ENCODE measurements around the gene TLX2. TPM values are rescaled to one million over a fixed set of nuclear protein-coding genes. Genes with fewer than 3 reads are reported as not detected.

Gene TLX2
- polyA plus RNA-seq, 2 of the 4 experiments (the other 2 are of a cell fraction), result 0.05 to 0.37 TPM

DNA sequence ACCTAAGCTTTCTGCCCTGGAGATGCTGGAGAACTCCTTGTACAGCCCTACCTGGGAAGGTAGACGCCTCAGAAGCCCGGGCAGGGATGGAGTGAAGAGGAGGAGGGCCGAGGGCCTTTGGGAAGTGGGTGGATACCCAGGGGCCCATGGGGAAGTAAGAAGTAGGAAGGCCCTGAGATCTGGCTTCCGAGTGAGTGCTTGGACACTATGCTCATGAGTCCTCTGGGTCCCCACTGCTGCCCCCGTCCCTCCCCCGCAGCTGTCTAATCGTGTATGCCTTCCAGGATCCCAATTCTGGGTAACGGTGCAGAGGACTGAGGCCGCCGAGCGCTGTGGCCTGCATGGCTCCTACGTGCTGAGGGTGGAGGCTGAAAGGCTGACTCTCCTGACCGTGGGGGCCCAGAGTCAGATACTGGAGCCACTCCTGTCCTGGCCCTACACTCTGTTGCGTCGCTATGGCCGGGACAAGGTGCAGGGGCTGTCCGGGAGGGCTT lies 41.4 kb downstream of the TLX2 start (continued):
- TF ChIP-seq FOSL2 (IDR thresholded peaks at IDR 0.05) (no peak), FOSL2 (CRISPR knock-in tag; IDR thresholded peaks at IDR 0.05) (no peak), HOXA7 (CRISPR knock-in tag; IDR thresholded peaks at IDR 0.05) (no peak)

DNA sequence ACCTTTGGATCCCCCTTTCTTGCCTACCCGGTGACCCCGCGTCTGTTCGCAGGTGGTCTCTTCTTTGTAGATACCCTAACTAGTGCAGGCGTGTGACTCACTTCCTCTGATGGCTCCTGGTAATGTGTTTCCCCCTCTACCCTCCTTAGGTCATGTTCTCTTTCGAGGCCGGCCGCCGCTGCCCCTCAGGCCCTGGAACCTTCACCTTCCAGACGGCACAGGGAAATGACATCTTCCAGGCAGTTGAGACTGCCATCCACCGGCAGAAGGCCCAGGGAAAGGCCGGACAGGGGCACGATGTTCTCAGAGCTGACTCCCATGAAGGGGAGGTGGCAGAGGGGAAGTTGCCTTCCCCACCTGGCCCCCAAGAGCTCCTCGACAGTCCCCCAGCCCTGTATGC lies 41.9 kb downstream of the TLX2 start:
- Histone ChIP-seq H3K4me1 (peaks cover 6% of the 10 kb centered on the region; the same call in 2 of the 3 replicates), H3K4me3 (no peak overlapping the region), H3K9me3 (no peaks in the 10 kb centered on the region), H3K27ac (no peak overlapping the region), H3K4me2 (no peak overlapping the region)
- ATAC-seq (no peak), FAIRE-seq (no peak), DNase-seq (ENCODE audit: low read depth in 1 of 2, low spot score in 1 of 2) (no peak)
- ChIA-PET POLR2A (no interaction called here), CTCF (interaction anchor here (1.1 to 8.6 kb wide), 4 partner anchors 11 to 31 kb away, joined by 4 to 63 read pairs (median 12); no protein-coding TSS in a partner anchor)
- TF ChIP-seq JUNB (IDR thresholded peaks at IDR 0.05) (no peak), KDM5A (IDR thresholded peaks at IDR 0.05) (no peak), JUN (IDR thresholded peaks at IDR 0.05) (no peak), PHF8 (IDR thresholded peaks at IDR 0.05; ENCODE audit: borderline replicate concordance, low read depth) (no peak), SMC3 (IDR thresholded peaks at IDR 0.05) (no peak), MYC (IDR thresholded peaks at IDR 0.05; ENCODE audit: borderline replicate concordance, low read length) (no peak)
- TF ChIP-seq, protein P1, sequence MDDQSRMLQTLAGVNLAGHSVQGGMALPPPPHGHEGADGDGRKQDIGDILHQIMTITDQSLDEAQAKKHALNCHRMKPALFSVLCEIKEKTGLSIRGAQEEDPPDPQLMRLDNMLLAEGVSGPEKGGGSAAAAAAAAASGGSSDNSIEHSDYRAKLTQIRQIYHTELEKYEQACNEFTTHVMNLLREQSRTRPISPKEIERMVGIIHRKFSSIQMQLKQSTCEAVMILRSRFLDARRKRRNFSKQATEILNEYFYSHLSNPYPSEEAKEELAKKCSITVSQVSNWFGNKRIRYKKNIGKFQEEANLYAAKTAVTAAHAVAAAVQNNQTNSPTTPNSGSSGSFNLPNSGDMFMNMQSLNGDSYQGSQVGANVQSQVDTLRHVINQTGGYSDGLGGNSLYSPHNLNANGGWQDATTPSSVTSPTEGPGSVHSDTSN (IDR thresholded peaks at IDR 0.05), result no peak
- WGBS (ENCODE audit: missing lambda C conversion rate), result 90% methylated on average over 14 of the region's 14 CpGs

DNA sequence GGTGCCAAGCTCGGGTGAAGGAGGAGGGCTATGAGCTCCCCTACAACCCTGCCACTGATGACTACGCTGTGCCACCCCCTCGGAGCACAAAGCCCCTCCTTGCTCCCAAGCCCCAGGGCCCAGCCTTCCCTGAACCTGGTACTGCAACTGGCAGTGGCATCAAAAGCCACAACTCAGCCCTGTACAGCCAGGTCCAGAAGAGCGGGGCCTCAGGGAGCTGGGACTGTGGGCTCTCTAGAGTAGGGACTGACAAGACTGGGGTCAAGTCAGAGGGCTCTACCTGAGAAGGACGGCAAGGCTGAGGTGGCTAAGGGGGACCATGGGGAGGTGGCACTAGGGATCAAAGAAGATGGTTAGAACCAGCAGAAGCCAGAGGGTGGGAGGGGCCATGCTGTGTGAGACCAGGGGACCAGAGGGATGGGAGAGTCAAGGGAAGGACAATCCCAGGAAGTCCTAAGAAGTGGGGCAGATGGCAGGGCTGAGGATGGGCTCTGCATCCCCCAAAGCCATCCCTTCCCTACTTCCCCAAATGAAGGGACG lies 42.7 kb downstream of the TLX2 start:
- 75% methylated on average over 5 of the region's 6 CpGs for WGBS (ENCODE audit: missing lambda C conversion rate)
- no peak for ATAC-seq
- FAIRE-seq, result no peak
- DNase-seq (ENCODE audit: low read depth in 1 of 2, low spot score in 1 of 2), result no peak
- Histone ChIP-seq H3K27ac (no peak overlapping the region), H3K4me1 (peaks cover 6% of the 10 kb centered on the region; the same call in 2 of the 3 replicates), H3K9me3 (no peaks in the 10 kb centered on the region), H3K4me2 (no peak overlapping the region), H3K4me3 (no peak overlapping the region)
- ChIA-PET CTCF (interaction anchor here (0.6 to 8.6 kb wide), 6 partner anchors 11 to 70 kb away, joined by 3 to 63 read pairs (median 4); no protein-coding TSS in a partner anchor), POLR2A (no interaction called here)
- TF ChIP-seq, protein P2, sequence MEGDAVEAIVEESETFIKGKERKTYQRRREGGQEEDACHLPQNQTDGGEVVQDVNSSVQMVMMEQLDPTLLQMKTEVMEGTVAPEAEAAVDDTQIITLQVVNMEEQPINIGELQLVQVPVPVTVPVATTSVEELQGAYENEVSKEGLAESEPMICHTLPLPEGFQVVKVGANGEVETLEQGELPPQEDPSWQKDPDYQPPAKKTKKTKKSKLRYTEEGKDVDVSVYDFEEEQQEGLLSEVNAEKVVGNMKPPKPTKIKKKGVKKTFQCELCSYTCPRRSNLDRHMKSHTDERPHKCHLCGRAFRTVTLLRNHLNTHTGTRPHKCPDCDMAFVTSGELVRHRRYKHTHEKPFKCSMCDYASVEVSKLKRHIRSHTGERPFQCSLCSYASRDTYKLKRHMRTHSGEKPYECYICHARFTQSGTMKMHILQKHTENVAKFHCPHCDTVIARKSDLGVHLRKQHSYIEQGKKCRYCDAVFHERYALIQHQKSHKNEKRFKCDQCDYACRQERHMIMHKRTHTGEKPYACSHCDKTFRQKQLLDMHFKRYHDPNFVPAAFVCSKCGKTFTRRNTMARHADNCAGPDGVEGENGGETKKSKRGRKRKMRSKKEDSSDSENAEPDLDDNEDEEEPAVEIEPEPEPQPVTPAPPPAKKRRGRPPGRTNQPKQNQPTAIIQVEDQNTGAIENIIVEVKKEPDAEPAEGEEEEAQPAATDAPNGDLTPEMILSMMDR (IDR thresholded peaks at IDR 0.05), result no peak
- no peak for TF ChIP-seq KDM5A (IDR thresholded peaks at IDR 0.05)
- no peak for TF ChIP-seq FOSL2 (IDR thresholded peaks at IDR 0.05)
- no peak for TF ChIP-seq FOSL2 (CRISPR knock-in tag; IDR thresholded peaks at IDR 0.05)
- no peak for TF ChIP-seq CBX8 (IDR thresholded peaks at IDR 0.05)
- TF ChIP-seq, protein P3, sequence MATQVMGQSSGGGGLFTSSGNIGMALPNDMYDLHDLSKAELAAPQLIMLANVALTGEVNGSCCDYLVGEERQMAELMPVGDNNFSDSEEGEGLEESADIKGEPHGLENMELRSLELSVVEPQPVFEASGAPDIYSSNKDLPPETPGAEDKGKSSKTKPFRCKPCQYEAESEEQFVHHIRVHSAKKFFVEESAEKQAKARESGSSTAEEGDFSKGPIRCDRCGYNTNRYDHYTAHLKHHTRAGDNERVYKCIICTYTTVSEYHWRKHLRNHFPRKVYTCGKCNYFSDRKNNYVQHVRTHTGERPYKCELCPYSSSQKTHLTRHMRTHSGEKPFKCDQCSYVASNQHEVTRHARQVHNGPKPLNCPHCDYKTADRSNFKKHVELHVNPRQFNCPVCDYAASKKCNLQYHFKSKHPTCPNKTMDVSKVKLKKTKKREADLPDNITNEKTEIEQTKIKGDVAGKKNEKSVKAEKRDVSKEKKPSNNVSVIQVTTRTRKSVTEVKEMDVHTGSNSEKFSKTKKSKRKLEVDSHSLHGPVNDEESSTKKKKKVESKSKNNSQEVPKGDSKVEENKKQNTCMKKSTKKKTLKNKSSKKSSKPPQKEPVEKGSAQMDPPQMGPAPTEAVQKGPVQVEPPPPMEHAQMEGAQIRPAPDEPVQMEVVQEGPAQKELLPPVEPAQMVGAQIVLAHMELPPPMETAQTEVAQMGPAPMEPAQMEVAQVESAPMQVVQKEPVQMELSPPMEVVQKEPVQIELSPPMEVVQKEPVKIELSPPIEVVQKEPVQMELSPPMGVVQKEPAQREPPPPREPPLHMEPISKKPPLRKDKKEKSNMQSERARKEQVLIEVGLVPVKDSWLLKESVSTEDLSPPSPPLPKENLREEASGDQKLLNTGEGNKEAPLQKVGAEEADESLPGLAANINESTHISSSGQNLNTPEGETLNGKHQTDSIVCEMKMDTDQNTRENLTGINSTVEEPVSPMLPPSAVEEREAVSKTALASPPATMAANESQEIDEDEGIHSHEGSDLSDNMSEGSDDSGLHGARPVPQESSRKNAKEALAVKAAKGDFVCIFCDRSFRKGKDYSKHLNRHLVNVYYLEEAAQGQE (IDR thresholded peaks at IDR 0.05), result no peak
- TF ChIP-seq HEYL (CRISPR knock-in tag; IDR thresholded peaks at IDR 0.05), result no peak
- TF ChIP-seq TFCP2L1 (CRISPR knock-in tag; IDR thresholded peaks at IDR 0.05), result no peak
- TF ChIP-seq GATA3 (IDR thresholded peaks at IDR 0.05; ENCODE audit: borderline replicate concordance), result no peak

Measured in A549 (cell line).